ENCODE data around the gene KCND2. TPM values are rescaled to one million over a fixed set of nuclear protein-coding genes. Genes with fewer than 3 reads are reported as not detected.

The KCND2 gene
- total and polyA plus RNA-seq, 8 donors, result 0.21 to 1.9 (median 0.63) TPM

- Histone ChIP-seq H3K4me1 (no peaks in the 10 kb centered on the region), H3K9me3 (peaks cover 0 to 14% of the 10 kb centered on the region in 2 donors), H3K27me3 (no peaks in the 10 kb centered on the region), H3K36me3 (no peaks in the 10 kb centered on the region), H3K4me3 (no peak overlapping the region), H3K27ac (no peak overlapping the region)
- intact Hi-C loops (cut with DNase I), result no loop called here
- ATAC-seq, result no peak
- no peak for DNase-seq
- TF ChIP-seq, protein P1, sequence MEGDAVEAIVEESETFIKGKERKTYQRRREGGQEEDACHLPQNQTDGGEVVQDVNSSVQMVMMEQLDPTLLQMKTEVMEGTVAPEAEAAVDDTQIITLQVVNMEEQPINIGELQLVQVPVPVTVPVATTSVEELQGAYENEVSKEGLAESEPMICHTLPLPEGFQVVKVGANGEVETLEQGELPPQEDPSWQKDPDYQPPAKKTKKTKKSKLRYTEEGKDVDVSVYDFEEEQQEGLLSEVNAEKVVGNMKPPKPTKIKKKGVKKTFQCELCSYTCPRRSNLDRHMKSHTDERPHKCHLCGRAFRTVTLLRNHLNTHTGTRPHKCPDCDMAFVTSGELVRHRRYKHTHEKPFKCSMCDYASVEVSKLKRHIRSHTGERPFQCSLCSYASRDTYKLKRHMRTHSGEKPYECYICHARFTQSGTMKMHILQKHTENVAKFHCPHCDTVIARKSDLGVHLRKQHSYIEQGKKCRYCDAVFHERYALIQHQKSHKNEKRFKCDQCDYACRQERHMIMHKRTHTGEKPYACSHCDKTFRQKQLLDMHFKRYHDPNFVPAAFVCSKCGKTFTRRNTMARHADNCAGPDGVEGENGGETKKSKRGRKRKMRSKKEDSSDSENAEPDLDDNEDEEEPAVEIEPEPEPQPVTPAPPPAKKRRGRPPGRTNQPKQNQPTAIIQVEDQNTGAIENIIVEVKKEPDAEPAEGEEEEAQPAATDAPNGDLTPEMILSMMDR (IDR thresholded peaks at IDR 0.05), result no peak
Measured at GRCh38 chr7:120460949-120461348, 188.0 kb downstream of the KCND2 start.

DNA sequence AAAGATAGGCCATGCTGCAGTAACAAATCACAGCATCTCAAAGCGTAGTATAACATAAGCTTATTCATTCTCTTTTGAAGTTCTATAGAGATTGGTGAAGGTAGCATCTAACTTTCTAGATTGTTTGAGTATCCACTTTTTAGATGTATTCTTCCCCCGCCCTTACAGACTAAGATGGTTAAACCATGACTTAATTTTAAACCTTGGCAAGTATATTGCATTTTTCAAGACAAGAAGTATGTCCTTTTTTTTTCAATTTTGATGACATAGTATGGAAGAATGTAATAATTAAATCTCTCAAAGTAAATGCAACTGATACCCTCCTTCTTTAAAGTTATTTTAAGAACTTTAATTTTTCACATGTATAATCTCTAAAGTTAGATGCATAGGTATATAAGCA is 190.0 kb downstream of the KCND2 start:
- Histone ChIP-seq H3K27ac (no peak overlapping the region), H3K4me1 (no peaks in the 10 kb centered on the region), H3K9me3 (no peaks in the 10 kb centered on the region), H3K4me3 (no peak overlapping the region), H3K27me3 (no peaks in the 10 kb centered on the region), H3K36me3 (no peaks in the 10 kb centered on the region)
- TF ChIP-seq, protein P1 (IDR thresholded peaks at IDR 0.05), result no peak
- no peak for DNase-seq
- no peak for ATAC-seq
- intact Hi-C loops (cut with DNase I), result no loop called here

- no peaks in the 10 kb centered on the region for H3K9me3 ChIP-seq
- no peaks in the 10 kb centered on the region for H3K27me3 ChIP-seq
- DNase-seq (no peak), ATAC-seq (no peak)
- intact Hi-C loops (cut with DNase I), result no loop called here
- H3K27ac ChIP-seq, result no peak overlapping the region
- H3K36me3 ChIP-seq, result no peaks in the 10 kb centered on the region
- no peak overlapping the region for H3K4me3 ChIP-seq
- no peaks in the 10 kb centered on the region for H3K4me1 ChIP-seq
- TF ChIP-seq, protein P1 (IDR thresholded peaks at IDR 0.05), result no peak
Measured at GRCh38 chr7:120464104-120464503, 191.1 kb downstream of the KCND2 start.

- H3K36me3 ChIP-seq, result no peaks in the 10 kb centered on the region
- DNase-seq (no peak), ATAC-seq (no peak)
- H3K4me3 ChIP-seq, result no peak overlapping the region
- TF ChIP-seq, protein P1 (IDR thresholded peaks at IDR 0.05), result no peak
- intact Hi-C loops (cut with DNase I), result no loop called here
- H3K4me1 ChIP-seq, result no peaks in the 10 kb centered on the region
- no peak overlapping the region for H3K27ac ChIP-seq
- H3K27me3 ChIP-seq, result no peaks in the 10 kb centered on the region
- no peaks in the 10 kb centered on the region for H3K9me3 ChIP-seq
Measured at GRCh38 chr7:120467676-120468075, 194.7 kb downstream of the KCND2 start.

GRCh38 chr7:120468611-120469010 is 195.6 kb downstream of the KCND2 start:
- intact Hi-C loops (cut with DNase I), result no loop called here
- no peak overlapping the region for H3K27ac ChIP-seq
- H3K9me3 ChIP-seq, result no peaks in the 10 kb centered on the region
- no peaks in the 10 kb centered on the region for H3K36me3 ChIP-seq
- H3K27me3 ChIP-seq, result no peaks in the 10 kb centered on the region
- DNase-seq (no peak), ATAC-seq (no peak)
- TF ChIP-seq, protein P1 (IDR thresholded peaks at IDR 0.05), result no peak
- no peak overlapping the region for H3K4me3 ChIP-seq
- no peaks in the 10 kb centered on the region for H3K4me1 ChIP-seq
